GM13977 (cell line): ENCODE measurements around the gene MARCHF4.

ENCODE experiments used
- DNase-seq: peaks from one replicate; pipeline ENCODE4 v3.0.0; 2012; ENCODE audit warnings: low spot score
- in situ Hi-C: fragments of 300-500 bp; cut with MboI; formaldehyde crosslinking; loops from one replicate; pipeline ENCODE4 v1.12.0; 2022; ENCODE audit warnings: low sequenced_read_pairs, low pct_unique_long_range_greater_than_20kb, mixed read lengths, inconsistent platforms; ENCODE audit not compliant: unreplicated experiment
- TF ChIP-seq, protein P1 (sequence below): IDR thresholded peaks from 2 replicates; pipeline ENCODE4 v1.5.1; 2012; ENCODE audit warnings: mild to moderate bottlenecking, control low read depth; ENCODE audit not compliant: insufficient read depth; ENCODE audit errors: extremely low read depth, missing control alignments

Gene MARCHF4

DNA sequence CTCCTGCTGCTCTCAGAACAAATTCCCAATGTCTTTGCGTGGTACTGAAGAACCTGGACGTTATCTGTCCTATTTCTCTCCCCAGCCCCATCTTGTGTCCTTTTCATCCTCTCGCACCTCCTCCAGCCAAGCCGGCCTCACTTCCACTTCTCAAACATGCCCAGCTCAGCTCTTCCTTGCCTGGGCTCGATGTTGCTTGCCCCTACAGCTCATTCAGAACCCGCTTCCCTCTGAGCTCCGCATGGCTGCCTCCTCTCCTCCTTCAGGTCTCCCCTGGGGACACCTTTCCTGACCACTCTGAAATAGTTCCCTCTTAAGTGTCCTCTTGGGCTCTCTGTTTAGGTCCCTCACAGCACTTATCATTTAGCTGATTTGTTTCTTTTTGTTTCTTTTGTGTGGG is 33.3 kb upstream of the MARCHF4 start:
- no peak for DNase-seq
- in situ Hi-C loops = no loop called here
- TF ChIP-seq, protein P1, sequence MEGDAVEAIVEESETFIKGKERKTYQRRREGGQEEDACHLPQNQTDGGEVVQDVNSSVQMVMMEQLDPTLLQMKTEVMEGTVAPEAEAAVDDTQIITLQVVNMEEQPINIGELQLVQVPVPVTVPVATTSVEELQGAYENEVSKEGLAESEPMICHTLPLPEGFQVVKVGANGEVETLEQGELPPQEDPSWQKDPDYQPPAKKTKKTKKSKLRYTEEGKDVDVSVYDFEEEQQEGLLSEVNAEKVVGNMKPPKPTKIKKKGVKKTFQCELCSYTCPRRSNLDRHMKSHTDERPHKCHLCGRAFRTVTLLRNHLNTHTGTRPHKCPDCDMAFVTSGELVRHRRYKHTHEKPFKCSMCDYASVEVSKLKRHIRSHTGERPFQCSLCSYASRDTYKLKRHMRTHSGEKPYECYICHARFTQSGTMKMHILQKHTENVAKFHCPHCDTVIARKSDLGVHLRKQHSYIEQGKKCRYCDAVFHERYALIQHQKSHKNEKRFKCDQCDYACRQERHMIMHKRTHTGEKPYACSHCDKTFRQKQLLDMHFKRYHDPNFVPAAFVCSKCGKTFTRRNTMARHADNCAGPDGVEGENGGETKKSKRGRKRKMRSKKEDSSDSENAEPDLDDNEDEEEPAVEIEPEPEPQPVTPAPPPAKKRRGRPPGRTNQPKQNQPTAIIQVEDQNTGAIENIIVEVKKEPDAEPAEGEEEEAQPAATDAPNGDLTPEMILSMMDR = no peak

DNA sequence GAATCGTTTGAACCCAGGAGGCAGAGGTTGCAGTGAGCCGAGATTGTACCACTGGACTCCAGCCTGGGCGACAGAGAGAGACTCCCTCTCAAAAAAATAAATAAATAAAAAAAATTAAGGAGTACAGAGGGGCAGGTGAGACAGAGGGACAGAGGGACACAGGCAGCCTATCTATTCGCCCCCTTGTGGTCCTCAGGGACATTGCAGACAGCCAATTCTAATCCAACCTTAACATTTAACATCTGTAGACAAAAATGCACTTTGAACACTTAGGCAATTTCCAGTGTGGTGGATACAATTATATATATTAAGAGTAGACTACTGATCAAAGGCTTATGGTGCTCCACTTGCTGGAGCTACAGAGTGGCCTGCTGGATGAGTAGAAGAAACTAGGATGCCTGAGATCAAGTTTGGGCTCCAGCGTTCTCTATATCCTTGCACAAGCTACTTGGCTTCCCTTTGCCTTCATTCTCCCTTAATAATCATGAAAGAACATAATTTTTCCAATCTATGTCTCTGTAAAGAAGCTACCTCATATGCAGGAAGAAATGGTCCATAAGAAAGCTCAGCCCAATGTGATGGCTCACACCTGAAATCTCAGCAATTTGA is 31.8 kb upstream of the MARCHF4 start:
- TF ChIP-seq, protein P1 = peak; percentile 80
- in situ Hi-C loops = no loop called here
- peak; percentile 34 for DNase-seq

DNA sequence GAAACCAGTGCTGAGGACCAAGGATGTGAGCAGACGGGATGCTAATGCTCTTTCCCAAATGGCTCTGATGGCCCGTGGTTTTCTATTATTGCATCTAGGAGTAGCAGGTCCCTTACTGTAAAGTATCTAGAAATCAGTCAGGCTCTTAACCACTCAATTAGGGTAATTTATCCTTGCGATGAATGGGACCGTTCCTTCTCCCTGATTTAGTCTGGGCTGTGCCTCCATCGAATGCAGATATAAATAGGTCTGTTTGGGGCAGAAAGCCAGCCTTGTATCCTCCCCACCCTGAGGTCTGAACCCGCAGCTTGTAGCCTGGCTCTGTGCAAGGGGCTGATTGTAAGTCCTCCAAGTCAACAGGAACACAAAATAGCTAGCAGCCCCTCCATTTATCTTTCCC is 30.5 kb upstream of the MARCHF4 start:
- in situ Hi-C loops = no loop called here
- no peak for DNase-seq
- TF ChIP-seq, protein P1 = no peak

DNA sequence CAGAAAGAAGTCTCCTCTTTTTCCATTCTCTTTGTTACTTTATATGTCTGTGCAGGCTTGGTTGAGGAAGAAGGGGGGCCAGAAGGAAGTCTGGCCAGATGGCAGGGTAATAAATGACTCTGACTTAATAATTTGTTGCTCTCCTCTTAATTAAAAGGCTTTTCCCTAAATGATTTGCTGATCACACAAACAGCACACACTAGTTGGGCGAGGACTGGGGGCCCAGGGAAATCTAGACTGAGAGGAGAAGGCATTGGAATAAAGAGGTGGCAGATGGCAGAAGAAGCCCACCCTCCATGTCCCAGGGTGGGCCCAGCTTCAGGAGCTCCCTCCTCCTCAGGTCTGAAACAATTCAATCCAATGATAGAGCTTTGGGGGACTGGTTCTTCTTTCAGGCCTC is 27.3 kb upstream of the MARCHF4 start:
- in situ Hi-C loops = no loop called here
- no peak for DNase-seq
- TF ChIP-seq, protein P1 = no peak

DNA sequence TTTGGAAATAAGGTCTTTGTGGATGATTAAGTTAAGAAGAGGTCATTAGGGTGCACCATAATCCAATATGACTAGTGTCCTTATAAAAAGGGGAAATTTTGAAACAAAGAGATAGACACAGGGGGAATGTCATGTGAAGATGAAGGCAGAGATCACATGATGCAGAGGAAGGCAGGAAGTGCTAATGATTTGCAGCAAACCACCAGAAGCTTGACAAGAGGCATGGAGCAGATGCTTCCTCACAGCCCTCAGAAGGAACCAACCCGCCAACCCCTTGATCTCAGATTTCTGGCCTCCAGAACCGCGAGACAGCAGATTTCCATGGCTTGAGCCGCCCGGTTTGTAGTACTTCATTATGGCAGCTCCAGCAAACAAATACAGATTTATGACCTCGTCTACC is 22.6 kb upstream of the MARCHF4 start:
- no peak for DNase-seq
- TF ChIP-seq, protein P1 = no peak
- in situ Hi-C loops = no loop called here

DNA sequence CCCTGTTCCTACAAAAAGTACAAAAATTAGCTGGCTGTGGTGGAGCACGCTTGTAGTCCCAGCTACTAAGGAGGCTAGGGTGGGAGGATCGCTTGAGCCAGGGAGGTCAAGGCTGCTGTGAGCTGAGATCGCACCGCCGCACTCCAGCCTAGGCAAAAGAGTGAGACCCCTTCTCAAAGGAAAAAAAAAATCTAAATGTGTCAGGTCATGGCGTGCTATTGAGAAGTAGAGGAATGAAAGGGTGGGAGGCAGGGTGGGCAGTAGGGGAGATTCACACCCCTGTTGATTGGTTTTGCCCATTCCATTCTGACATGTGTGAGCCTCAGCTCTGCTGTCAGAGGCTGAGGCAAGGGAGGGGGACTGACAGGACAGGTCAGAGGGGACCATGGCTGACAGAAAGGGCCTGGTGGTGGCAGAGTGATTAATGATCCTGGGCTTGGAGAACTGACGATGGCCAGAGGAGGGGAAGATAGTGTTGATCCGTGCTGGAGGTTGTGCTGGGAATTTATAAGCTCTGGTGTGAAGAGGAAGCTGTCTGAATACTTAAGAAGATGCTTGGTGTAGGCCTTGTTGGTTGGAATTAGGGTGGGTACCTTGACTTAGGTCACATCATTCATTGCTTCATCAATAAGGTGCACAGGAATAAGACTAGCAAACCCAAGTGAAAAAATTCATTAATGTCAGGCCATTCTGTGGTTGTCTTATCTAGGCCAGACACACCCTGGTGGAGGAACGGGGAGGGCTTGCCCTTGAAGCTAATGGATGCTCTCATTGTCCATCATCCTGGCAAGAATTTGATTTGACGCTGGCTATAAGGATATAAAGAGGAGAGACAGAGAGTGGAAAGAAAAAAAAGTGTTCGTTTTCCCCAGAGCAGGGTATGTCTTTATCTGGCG is 20.9 kb upstream of the MARCHF4 start:
- in situ Hi-C loops = no loop called here
- DNase-seq = no peak
- TF ChIP-seq, protein P1 = no peak
